ENCODE results near the gene EXOC6B. TPM values are rescaled to one million over a fixed set of nuclear protein-coding genes. Genes with fewer than 3 reads are reported as not detected.
A peak's percentile ranks its signal among the peaks of the same experiment; 100 is the strongest.

The EXOC6B gene
- total and polyA plus RNA-seq, 2 donors from 2014 or later = 5.9 to 31.3 TPM

- H3K27me3 ChIP-seq (ENCODE audit: control insufficient read depth, insufficient read depth, low read length) = no peaks in the 10 kb centered on the region
- no peaks in the 10 kb centered on the region for H3K4me1 ChIP-seq (ENCODE audit: control insufficient read depth in 2 of 3, insufficient read depth in 2 of 3, low read depth in 1 of 3, low read length in 3 of 3)
- no peak overlapping the region for H3K4me3 ChIP-seq (ENCODE audit: low read length in 3 of 3)
- no peak overlapping the region for H3K27ac ChIP-seq (ENCODE audit: low read depth in 2 of 2, low read length in 2 of 2)
- H3K36me3 ChIP-seq (ENCODE audit: control insufficient read depth in 2 of 3, insufficient read depth in 3 of 3, low read length in 3 of 3) = no peaks in the 10 kb centered on the region
- intact Hi-C loops (cut with DNase I) = no loop called here
- H3K9me3 ChIP-seq (ENCODE audit: control insufficient read depth in 2 of 3, insufficient read depth in 1 of 3, low read length in 3 of 3) = no peaks in the 10 kb centered on the region
- TF ChIP-seq CTCF (IDR thresholded peaks at IDR 0.05; ENCODE audit: borderline replicate concordance, extremely low read depth, insufficient read depth) = no peak
- peak in 1 of 5 donors; percentile 22 for DNase-seq
- no peak overlapping the region for H3K9ac ChIP-seq (ENCODE audit: low read length in 3 of 3)
- FAIRE-seq = no peak
Observed at GRCh38 chr2:72237549-72237948, 588.3 kb downstream of the EXOC6B start.

- no peak for DNase-seq
- Histone ChIP-seq H3K4me1 (ENCODE audit: control insufficient read depth in 2 of 3, insufficient read depth in 2 of 3, low read depth in 1 of 3, low read length in 3 of 3) (no peaks in the 10 kb centered on the region), H3K9me3 (ENCODE audit: control insufficient read depth in 2 of 3, insufficient read depth in 1 of 3, low read length in 3 of 3) (no peaks in the 10 kb centered on the region), H3K36me3 (ENCODE audit: control insufficient read depth in 2 of 3, insufficient read depth in 3 of 3, low read length in 3 of 3) (no peaks in the 10 kb centered on the region), H3K9ac (ENCODE audit: low read length in 3 of 3) (no peak overlapping the region), H3K27ac (ENCODE audit: low read depth in 2 of 2, low read length in 2 of 2) (no peak overlapping the region), H3K4me3 (ENCODE audit: low read length in 3 of 3) (no peak overlapping the region), H3K27me3 (ENCODE audit: control insufficient read depth, insufficient read depth, low read length) (no peaks in the 10 kb centered on the region)
- no peak for FAIRE-seq
- intact Hi-C loops (cut with DNase I) = no loop called here
- no peak for TF ChIP-seq CTCF (IDR thresholded peaks at IDR 0.05; ENCODE audit: borderline replicate concordance, extremely low read depth, insufficient read depth)
Observed at GRCh38 chr2:72236445-72237067, 589.3 kb downstream of the EXOC6B start.

DNA sequence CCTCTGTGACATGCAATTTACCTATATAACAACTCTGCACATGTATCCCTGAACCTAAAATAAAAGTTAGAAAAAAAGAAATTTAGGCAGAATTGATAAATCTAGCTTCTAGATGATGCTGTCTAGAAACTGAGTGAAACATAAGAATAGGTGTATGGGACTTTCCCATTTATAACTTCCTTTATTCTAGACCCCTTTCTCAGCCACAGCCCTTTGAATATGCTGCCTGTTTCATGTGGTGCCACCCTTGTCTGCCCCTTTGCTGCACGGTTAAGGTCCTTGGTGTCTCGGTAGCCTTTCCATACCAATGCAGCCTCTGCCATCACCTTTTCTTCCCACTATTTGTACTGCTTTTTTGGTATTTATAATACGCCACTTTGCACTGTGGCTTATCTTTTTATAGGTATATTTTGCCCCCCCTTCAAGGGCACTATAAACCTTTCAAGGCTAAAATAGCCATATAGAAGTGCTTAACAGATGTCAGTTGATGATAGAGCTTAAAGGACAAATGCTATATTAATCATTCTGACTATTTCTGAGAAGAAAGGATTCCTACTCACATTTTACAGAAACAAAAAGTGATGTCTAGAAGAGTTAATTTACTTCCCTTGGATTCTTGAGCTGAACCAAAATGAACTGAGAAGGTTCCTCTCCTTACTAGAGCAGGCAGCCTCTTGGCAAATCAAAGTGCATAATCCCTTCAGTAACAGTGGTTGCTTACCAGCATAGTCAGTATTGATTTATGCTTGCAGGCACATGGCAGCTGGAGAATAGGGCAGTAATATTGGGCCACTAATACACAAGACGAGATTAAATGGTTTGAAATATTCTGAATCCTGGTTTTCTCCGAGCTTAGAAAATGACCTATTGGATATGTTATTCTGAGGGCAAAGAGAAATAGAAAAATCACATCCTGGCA lies 590.1 kb downstream of the EXOC6B start:
- TF ChIP-seq CTCF (IDR thresholded peaks at IDR 0.05; ENCODE audit: borderline replicate concordance, extremely low read depth, insufficient read depth) = no peak
- Histone ChIP-seq H3K9ac (ENCODE audit: low read length in 3 of 3) (no peak overlapping the region), H3K4me3 (ENCODE audit: low read length in 3 of 3) (no peak overlapping the region), H3K27ac (ENCODE audit: low read depth in 2 of 2, low read length in 2 of 2) (no peak overlapping the region), H3K36me3 (ENCODE audit: control insufficient read depth in 2 of 3, insufficient read depth in 3 of 3, low read length in 3 of 3) (no peaks in the 10 kb centered on the region), H3K9me3 (ENCODE audit: control insufficient read depth in 2 of 3, insufficient read depth in 1 of 3, low read length in 3 of 3) (no peaks in the 10 kb centered on the region), H3K4me1 (ENCODE audit: control insufficient read depth in 2 of 3, insufficient read depth in 2 of 3, low read depth in 1 of 3, low read length in 3 of 3) (no peaks in the 10 kb centered on the region), H3K27me3 (ENCODE audit: control insufficient read depth, insufficient read depth, low read length) (no peaks in the 10 kb centered on the region)
- FAIRE-seq = no peak
- intact Hi-C loops (cut with DNase I) = no loop called here
- no peak for DNase-seq
